Fibroblast of the aortic adventitia (primary cell): ENCODE results near the gene FBLN5. TPM values are rescaled to one million over a fixed set of nuclear protein-coding genes. Genes with fewer than 3 reads are reported as not detected.

Experiments used
- DNase-seq: peaks from one replicate; pipeline ENCODE4 v3.0.0-alpha.2; 2010; ENCODE audit warnings: low read depth
- H3K4me3 ChIP-seq: 2 replicates; pipeline ENCODE4 v1.5.1; 2011; ENCODE audit warnings: low read depth, mild to moderate bottlenecking, control low read depth, low read length, moderate library complexity
- CTCF ChIP-seq: IDR thresholded peaks from 2 replicates; pipeline ENCODE4 v1.5.1; 2011; ENCODE audit warnings: mild to moderate bottlenecking, low read length, control low read depth, inconsistent platforms; ENCODE audit not compliant: insufficient read depth
- total RNA-seq: library from RNA; depleted of rRNA; stranded (reverse); fragments of >200 nt; gene quantifications from 2 replicates; pipeline ENCODE4 v1.2.3, GENCODE V29; 2012; ENCODE audit warnings: low replicate concordance

FBLN5 gene
- total RNA-seq, 1 donor: 137 TPM

GRCh38 chr14:91980157-91980556 lies 32.7 kb upstream of the FBLN5 start:
- no peak overlapping the region for H3K4me3 ChIP-seq
- peak; percentile 92 for DNase-seq
- TF ChIP-seq CTCF: no peak

- DNase-seq: peak; percentile 18
- no peak overlapping the region for H3K4me3 ChIP-seq
These were observed 30.4 kb upstream of the FBLN5 start for GRCh38 chr14:91977884-91978283.

GRCh38 chr14:91975763-91976162 lies 28.3 kb upstream of the FBLN5 start:
- TF ChIP-seq CTCF: no peak
- no peak overlapping the region for H3K4me3 ChIP-seq
- no peak for DNase-seq

More at GRCh38 chr14:91977884-91978283, 30.4 kb upstream of the FBLN5 start:
- no peak for TF ChIP-seq CTCF

- DNase-seq: no peak
- H3K4me3 ChIP-seq: no peak overlapping the region
- no peak for TF ChIP-seq CTCF
These were observed 23.8 kb upstream of the FBLN5 start for GRCh38 chr14:91971188-91971778.

GRCh38 chr14:91968280-91968679 lies 20.8 kb upstream of the FBLN5 start:
- no peak overlapping the region for H3K4me3 ChIP-seq
- no peak for DNase-seq
- no peak for TF ChIP-seq CTCF

- no peak for DNase-seq
- no peak overlapping the region for H3K4me3 ChIP-seq
These were observed 17.2 kb upstream of the FBLN5 start for GRCh38 chr14:91964724-91965123.

More at GRCh38 chr14:91964724-91965123, 17.2 kb upstream of the FBLN5 start:
- TF ChIP-seq CTCF: no peak
